ENCODE measurements around the gene ACTR6. TPM values are rescaled to one million over a fixed set of nuclear protein-coding genes. Genes with fewer than 3 reads are reported as not detected.

Gene ACTR6
- total and polyA plus RNA-seq, 2 of the 4 experiments (the other 2 are of a cell fraction), result 9.7 to 10.2 TPM

DNA sequence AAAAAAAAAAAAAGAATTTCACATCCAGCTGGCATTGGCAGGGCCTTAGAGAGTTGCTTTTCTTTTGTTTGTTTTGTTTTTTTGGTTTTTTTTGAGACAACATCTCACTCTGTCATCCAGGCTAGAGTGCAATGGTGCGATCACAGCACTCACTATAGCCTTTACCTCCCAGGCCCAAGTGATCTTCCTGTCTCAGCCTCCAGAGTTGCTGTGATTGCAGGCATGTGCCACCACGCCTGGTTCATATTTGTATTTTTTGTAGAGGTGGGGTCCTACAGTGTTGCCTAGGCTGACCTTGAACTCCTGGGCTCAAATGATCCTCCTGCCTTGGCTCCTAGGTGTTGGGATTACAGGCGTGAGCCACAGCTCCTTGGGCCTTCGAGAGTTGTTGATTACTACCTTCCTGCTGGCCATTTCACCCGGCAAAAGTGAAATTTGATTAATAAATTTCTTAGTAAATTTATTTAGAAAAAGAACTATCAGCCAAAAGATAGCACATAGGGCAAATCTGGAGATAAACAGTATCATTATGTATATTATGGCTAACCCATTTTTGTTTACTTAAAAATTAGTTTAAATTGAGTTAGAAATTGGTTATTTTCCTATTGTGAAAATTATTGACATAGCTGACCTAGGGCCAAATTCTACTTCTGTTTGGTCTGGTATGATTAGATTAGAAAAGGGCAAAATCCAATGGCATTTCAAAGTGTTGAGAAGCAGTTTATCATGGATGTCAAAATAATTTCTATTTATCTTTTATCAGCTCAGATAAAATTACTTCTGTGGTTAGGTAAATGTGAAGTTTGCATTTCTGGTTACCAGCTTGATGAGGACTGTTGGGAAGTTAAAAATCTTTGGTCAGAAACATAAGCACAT is 12.6 kb downstream of the ACTR6 start:
- Histone ChIP-seq H4K8ac (ENCODE audit: low read depth in 2 of 2, low read length in 2 of 2) (no peak overlapping the region), H3K9me1 (ENCODE audit: insufficient read depth, low read length) (peaks cover 4% of the 10 kb centered on the region; the same call in 1 of the 2 replicates), H3K14ac (replicated peaks; ENCODE audit: low read depth, low read length) (no peak overlapping the region), H2BK120ac (ENCODE audit: low read depth, low read length) (no peak overlapping the region), H3K4ac (ENCODE audit: low read depth, low read length) (no peak overlapping the region), H2AFZ (replicated peaks; ENCODE audit: low read length, poor library complexity) (no peak overlapping the region), H4K20me1 (ENCODE audit: insufficient read depth, low read length) (no peaks in the 10 kb centered on the region), H2BK15ac (ENCODE audit: low read depth, low read length) (no peak overlapping the region), H3K27me3 (ENCODE audit: control insufficient read depth, insufficient read depth, low read length) (no peaks in the 10 kb centered on the region), H3K9me3 (ENCODE audit: control insufficient read depth, insufficient read depth, low read length) (no peaks in the 10 kb centered on the region), H3K18ac (ENCODE audit: low read depth, low read length) (no peak overlapping the region), H4K91ac (ENCODE audit: insufficient read depth, low read depth, low read length) (no peak overlapping the region), H3K36me3 (ENCODE audit: control insufficient read depth, insufficient read depth, low read length) (peaks cover 30% of the 10 kb centered on the region), H2AK9ac (replicated peaks; ENCODE audit: low read depth, low read length, poor library complexity) (no peak overlapping the region), H3K9ac (ENCODE audit: low read depth, low read length) (no peak overlapping the region), H3K27ac (ENCODE audit: insufficient read depth, low read length) (no peak overlapping the region), H3K23ac (ENCODE audit: low read depth, low read length) (no peak overlapping the region), H2AK5ac (ENCODE audit: low read depth, low read length) (no peak overlapping the region), H4K5ac (ENCODE audit: low read depth, low read length) (no peak overlapping the region), H3K79me1 (ENCODE audit: low read depth in 1 of 2, low read length in 2 of 2) (no peaks in the 10 kb centered on the region), H3K4me2 (ENCODE audit: low read depth, low read length) (no peak overlapping the region), H2BK5ac (ENCODE audit: low read depth, low read length, poor library complexity, severe bottlenecking) (no peak overlapping the region), H3K4me1 (ENCODE audit: control insufficient read depth, insufficient read depth, low read length) (no peaks in the 10 kb centered on the region), H2BK20ac (ENCODE audit: low read depth, low read length) (no peak overlapping the region), H3K4me3 (ENCODE audit: insufficient read depth, low read depth, low read length) (no peak overlapping the region), H3K56ac (ENCODE audit: extremely low read depth, insufficient read depth, low read length) (no peak overlapping the region)
- in situ Hi-C loops (cut with MboI; ENCODE audit: low sequenced_read_pairs), result no loop called here
- no TSS peak for BruUV-seq (replicated peaks)
- no CpG with 5 or more reads among the region's 5 CpGs for WGBS, 2 experiments (ENCODE audit: extremely low coverage in 2 of 2, insufficient read length in 1 of 2)
- POLR2A ChIA-PET (ENCODE audit: unreplicated experiment), result no interaction called here
- DNase-seq (no peak), ATAC-seq (ENCODE audit: low read depth) (no peak)
- TF ChIP-seq POLR2A (IDR thresholded peaks at IDR 0.05; ENCODE audit: low read depth, low read length) (no peak), BHLHE40 (IDR thresholded peaks at IDR 0.05; ENCODE audit: low read depth, low read length) (no peak), NFE2L2 (IDR thresholded peaks at IDR 0.05; ENCODE audit: low read depth, low read length) (no peak), SMC3 (IDR thresholded peaks at IDR 0.05; ENCODE audit: low read depth, low read length) (no peak), RFX5 (IDR thresholded peaks at IDR 0.05; ENCODE audit: low read depth, low read length) (no peak), RAD21 (IDR thresholded peaks at IDR 0.05; ENCODE audit: low read length) (no peak)
- dilution Hi-C loops (cut with HindIII; ENCODE audit: low sequenced_read_pairs, unreplicated experiment), result no loop called here
- CTCF ChIA-PET, result interaction anchor here (0.6 to 1.4 kb wide), 2 partner anchors 13 to 130 kb away, joined by 3 to 4 read pairs; no protein-coding TSS in a partner anchor
- intact Hi-C loops (cut with micrococcal nuclease), result no loop called here

Data from IMR-90 (cell line).